Omental fat pad (tissue), 4 donors: ENCODE measurements around the gene LRCH1. TPM values are rescaled to one million over a fixed set of nuclear protein-coding genes. Genes with fewer than 3 reads are reported as not detected.

Source experiments
- ATAC-seq: fragments of 150-250 bp; one replicate; pipeline ENCODE4 v1.9.1; 2016; ENCODE audit warnings: mild to moderate bottlenecking, moderate library complexity; ENCODE audit not compliant: low FRiP score
- DNase-seq: peaks from one replicate; pipeline ENCODE4 v3.0.0-alpha.2; 2019; ENCODE audit warnings: low spot score
- CTCF ChIP-seq, 3 donors: fragments of 450-650 bp; IDR thresholded peaks; one replicate each; pipeline ENCODE4 v1.5.1; 2016 to 2017; ENCODE audit warnings: antibody characterized with exemption in 3 of 3, mild to moderate bottlenecking in 3 of 3, moderate library complexity in 2 of 3
- total RNA-seq, 4 donors: library from RNA; depleted of rRNA; stranded (reverse); fragments of >200 nt; gene quantifications; one replicate each; pipeline ENCODE4 v1.1.0, GENCODE V29; 2016

Gene LRCH1
- total RNA-seq, 4 donors from 2014 or later: 9.7 to 43.7 (median 16.5) TPM

GRCh38 chr13:46775385-46776107 lies 222.6 kb downstream of the LRCH1 start:
- DNase-seq (no peak), ATAC-seq (no peak)
- no peak for TF ChIP-seq CTCF (IDR thresholded peaks at IDR 0.05)

GRCh38 chr13:46778095-46778494 lies 225.1 kb downstream of the LRCH1 start:
- ATAC-seq (no peak), DNase-seq (no peak)
- TF ChIP-seq CTCF (IDR thresholded peaks at IDR 0.05): no peak

- no peak for DNase-seq
- no peak for TF ChIP-seq CTCF (IDR thresholded peaks at IDR 0.05)
- no peak for ATAC-seq
These were observed 225.9 kb downstream of the LRCH1 start for GRCh38 chr13:46778890-46779289.

- no peak for TF ChIP-seq CTCF (IDR thresholded peaks at IDR 0.05)
- ATAC-seq (no peak), DNase-seq (no peak)
These were observed 229.1 kb downstream of the LRCH1 start for GRCh38 chr13:46782066-46782465.

GRCh38 chr13:46782691-46783090 lies 229.7 kb downstream of the LRCH1 start:
- no peak for TF ChIP-seq CTCF (IDR thresholded peaks at IDR 0.05)
- no peak for ATAC-seq
- DNase-seq: no peak

- no peak for TF ChIP-seq CTCF (IDR thresholded peaks at IDR 0.05)
- DNase-seq (no peak), ATAC-seq (no peak)
These were observed 230.5 kb downstream of the LRCH1 start for GRCh38 chr13:46783504-46783903.

- DNase-seq (no peak), ATAC-seq (no peak)
- TF ChIP-seq CTCF (IDR thresholded peaks at IDR 0.05): no peak
These were observed 242.4 kb downstream of the LRCH1 start for GRCh38 chr13:46795321-46795720.
